Fibroblast of skin of right quadriceps (primary cell): Measurements from ENCODE around the gene ADAMTSL5.
"Not testable (repeated sequence)": the region's sequence is repeated elsewhere in the genome, so short reads cannot be mapped to it uniquely, and the experiment has no call there.

Experiments used
- DNase-seq: peaks from one replicate; pipeline ENCODE4 v3.0.0-alpha.2; 2013

ADAMTSL5 gene

DNA sequence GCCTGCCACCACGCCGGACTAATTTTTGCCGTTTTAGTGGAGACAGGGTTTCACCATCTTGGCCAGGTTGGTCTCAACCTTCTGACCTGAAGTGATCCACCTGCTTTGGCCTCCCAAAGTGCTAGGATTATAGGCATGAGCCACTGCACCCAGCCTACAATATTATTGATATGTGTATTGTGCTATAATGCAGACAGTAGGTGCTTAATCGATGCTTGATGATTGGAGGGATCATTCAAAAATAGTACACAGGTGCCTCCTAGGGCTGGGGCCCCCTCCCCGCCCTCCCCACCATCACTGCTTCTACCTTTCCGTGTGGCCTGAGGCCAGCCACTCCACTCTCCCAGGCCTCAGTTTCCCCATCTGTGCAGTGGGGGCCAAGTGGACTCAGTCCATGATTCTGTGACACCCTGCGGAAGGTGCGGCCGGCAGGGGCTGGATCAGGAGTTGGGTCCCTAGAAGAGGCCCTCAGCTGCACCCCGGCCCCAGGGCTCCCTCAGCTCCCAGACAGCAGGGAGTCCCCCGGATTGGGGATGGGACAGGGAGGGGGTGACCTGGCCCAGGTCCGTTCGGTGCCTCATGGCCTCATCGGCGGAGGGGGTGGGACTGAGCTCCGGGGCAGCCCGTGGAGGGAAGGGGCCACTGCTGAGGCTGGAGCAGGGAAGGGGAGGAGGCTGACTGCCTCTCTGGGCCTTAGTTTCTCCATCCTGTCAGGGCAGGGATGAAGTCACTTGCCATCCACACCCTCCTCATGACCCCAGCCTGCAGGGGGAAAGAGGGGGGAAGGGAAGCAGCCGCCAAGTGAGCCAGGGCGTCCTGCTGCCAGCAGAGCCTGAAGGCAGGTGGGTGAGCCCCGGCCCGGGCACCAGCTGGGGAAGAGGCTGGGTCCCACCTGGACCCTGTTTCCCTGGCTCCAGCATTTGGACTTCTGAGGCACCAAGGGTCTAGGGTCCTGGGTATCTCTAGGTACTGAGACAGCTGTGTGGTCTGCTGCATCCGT is 1.2 kb downstream of the ADAMTSL5 start:
- no peak for DNase-seq

DNA sequence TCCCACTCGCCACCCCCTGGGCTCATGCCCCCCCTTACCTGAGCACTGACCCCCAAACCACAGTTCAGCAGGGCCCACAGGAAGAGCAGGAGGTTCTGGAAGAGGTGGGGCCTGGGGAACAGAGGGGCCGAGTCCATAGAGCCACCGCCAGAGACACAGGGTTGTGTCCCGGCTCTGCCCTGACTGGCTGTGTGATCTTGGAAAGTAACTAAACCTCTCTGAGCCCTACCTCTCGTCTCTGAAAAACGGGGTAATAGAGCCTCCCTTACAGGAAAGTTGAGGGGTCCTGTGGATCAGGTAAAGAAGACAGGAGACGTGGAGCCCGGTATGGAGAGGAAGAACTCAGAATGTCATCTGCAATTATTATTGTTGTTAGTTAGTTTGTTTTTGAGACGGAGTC is 2.0 kb downstream of the ADAMTSL5 start:
- DNase-seq: no peak

DNA sequence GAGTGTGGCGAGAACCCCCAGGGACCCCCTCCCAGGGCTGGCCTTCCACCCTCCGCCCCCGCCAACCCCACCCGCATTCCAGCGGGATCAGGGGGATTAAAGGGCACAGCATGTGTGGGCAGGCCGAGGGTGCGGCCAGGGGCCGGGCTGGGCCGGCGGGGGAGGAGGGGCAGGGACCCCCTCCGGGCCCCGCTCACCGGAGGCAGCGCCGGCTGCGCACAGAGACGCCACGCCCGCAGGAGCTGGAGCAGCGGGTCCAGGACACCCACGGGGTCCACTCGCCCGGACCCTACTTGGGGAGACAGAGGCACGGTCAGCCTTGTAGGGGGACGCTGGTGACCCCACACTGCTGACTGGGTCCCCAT is 2.4 kb downstream of the ADAMTSL5 start:
- no peak for DNase-seq

DNA sequence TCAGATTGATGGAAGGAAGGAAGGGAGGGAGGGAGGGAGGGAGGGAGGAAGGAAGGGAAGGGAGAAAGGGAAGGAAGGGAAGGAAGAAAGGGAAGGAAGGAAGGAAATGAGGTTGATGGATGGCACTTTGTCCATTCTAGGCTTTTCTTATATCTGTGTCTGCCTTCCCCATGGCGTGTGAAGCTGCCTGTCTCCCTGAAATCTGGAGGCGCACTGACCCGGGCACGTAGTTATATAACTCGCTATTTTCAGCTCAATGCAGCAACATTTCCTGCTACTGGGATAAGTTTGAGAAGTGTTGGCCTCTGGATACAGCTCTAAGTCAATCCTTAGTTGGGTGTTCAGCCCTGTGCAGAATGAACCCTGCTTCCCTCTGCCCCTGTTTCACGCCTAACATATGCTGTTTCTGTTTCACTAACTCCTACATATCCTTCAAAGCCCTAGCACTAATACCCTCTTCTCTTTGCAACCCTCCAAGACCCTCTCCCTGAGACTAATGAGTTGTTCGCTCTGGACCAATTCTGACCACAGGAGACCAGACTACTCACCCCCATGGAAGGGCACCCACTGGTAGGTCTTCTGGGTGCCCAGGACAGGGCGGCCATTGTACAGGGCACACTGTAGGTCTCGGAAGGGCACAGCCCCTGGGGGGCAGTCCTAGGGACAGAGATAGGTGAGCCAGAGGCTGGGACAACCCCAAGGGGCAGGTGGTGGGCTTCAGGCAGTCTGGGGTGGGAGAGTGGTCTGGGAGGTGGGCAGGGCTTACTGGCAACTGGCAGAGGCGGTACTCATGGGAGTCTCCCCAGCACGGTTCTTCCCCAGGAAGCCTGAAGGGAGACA is 3.0 kb downstream of the ADAMTSL5 start:
- no peak for DNase-seq

DNA sequence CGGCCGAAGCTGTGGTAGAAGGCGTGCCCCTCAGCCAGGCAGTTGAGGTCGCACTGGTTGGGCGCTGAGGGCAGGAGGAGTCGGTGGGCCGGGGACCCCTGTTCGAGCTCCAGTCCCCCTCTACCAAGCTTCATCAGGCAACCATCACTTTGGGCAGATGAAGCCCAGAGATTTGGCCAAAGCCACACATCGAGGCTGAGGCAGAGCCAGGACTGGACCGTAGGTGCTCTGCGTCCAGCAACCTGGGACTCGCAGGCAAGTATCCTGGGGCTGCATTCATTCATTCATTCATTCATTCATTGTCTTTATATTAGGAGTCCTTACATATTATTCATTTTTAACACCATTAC is 4.3 kb downstream of the ADAMTSL5 start:
- no peak for DNase-seq

DNA sequence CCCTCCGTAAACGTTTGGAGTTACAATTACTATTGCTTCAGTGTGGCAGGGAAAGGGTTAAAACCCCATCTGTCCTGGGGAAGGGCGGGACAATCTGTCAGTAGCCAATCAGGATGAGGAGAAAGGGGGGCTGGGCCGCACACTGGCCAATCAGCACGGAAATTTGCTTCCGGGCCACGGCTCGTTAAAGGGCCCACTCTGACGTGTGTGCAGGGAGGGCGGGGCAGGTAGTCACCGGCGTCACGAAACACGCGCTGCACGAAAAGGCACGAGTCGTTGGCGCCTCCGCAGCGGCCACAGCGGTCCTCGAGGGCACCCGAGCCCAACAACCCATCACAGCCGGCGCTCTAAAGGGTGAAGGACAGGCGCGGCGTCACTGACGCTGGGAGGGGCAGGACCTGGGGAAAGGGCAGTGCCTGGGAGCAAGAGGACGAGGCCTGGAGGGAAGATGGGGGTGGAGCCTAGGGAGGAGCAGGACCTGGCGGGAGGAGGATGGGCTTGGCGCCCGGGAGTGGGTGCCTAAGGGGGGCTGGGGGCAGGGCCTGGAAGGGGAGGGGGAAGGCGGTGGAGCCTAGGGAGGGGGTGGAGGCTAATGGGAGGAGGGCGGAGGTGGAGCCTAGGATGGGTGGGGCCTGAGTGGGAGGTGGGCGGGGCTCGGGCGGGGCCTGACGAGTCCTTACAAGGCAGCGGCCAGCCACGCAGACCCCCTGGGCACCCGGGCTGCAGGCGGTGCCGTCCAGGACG is 4.9 kb downstream of the ADAMTSL5 start:
- peak; percentile 96 for DNase-seq

DNA sequence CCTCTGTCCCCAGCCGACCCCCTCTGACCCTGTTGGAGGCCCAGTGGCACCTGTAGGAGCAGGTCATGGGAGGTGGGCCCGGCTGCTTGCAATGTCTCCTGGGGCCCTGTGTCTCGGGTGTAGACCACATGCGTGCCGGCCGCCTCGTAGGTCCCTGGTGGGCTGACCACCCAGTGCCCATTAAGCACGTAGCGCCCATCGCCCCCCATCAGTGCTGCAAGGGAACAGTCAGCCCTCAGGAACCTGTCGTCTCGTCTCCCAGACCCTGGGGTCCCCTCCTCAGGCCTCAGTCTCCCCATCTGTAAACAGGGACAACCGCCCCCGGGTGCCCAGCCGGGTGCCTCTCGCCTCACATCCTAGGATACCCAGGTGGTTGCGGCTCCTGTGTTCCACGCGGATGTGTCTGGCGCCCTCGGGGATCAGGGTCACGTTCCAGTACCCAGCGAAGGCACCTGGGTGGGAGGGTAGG is 5.6 kb downstream of the ADAMTSL5 start:
- no peak for DNase-seq

DNA sequence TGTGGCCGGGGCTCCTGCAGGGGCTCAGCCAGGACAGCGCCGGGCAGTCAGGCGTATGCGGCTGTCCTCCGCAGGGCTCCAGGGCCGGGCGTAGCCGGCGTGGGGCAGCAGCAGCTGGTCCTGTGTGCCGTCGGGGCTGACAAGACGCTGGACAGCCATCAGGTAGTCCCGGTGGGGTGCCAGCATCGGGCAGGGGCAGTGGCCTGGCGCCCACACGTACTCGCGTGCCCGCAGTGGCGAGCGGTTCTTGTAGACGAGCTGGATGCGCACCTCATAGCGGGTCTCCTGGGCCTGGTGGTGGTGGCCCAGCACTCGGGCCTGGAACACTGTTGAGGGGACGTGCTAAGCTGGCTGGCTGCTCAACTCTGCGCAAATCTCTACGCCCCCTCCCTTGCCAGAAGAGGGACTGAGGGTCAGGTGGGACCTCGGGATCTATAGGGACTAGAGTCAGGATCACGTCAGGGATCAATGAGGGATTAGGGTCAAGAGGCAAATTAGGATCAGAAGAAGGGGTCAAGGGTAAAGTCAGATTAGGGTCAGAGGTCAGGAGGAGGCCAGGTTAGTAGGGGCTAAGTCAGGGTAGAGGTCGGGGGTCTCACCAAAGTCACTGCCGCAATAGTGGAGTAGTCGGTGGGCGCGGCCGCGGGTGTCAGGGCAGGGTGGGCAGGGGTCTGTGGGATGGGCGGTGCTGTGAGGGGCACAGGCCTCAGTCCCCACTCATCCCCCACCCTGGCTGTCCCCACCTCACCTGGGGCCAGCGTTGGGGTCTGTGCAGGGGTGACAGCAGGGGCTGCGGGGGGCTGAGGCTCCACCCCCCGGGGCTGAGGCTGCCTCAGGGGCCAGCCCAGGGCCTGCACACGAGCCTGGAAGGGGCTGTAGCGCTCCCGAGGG is 6.6 kb downstream of the ADAMTSL5 start:
- no peak for DNase-seq

DNA sequence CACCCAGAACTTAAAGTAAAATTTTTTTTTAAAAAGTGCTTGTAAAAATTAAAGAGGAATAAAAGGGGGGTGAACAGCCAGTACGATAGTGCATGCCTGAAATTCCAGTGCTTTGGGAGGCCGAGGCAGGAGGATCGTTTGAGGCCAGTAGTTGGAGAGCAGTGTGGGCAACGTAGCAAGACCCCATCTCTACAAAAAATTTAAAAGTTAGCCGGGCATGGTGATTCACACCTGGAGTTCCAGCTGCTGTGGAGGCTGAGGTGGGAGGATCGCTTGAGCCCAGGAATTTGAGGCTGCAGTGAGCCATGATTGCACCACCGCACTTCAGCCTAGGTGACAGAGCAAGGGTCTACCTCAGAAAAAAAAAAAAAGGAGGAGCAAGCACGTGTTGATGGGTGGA is 7.8 kb downstream of the ADAMTSL5 start:
- no peak for DNase-seq

DNA sequence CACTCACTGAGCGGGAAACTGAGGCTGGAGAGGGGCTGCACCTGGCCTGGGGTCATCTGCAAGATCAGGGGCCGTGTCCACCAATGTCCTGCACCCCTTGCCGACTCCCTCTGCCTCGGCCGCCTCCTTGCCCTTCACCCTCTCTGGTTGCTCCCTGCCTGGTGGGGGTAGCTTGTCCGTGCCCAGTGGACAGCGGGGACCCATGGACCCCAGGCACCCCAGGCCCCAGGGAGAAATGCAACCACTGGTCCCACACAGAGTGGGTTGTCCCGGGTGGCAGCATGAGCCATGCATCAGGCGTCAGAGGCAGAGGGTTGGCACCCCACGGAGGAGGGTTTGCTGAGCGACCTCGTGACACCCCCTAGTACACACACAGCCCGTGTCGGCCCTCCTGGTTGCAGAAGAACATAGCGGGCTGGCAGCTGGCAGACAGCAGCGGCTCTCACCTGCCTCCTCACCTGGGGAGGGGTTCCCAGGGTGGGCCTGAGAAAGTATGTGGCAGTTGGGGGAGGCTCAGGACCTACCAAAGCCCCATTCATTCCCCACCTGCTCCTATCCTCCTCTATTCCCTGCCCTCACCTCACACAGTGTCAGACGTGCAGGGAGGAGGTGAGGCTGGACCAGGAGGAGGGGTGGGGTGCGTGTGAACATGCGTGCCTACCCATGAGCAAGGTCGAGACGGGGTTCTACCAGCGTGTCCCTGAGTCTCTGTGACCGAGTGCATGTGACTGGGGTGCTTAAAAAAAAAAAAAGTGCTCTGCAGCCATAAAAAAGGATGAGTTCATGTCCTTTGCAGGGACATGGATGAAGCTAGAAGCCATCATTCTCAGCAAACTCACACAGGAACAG is 8.7 kb downstream of the ADAMTSL5 start:
- no peak for DNase-seq

DNA sequence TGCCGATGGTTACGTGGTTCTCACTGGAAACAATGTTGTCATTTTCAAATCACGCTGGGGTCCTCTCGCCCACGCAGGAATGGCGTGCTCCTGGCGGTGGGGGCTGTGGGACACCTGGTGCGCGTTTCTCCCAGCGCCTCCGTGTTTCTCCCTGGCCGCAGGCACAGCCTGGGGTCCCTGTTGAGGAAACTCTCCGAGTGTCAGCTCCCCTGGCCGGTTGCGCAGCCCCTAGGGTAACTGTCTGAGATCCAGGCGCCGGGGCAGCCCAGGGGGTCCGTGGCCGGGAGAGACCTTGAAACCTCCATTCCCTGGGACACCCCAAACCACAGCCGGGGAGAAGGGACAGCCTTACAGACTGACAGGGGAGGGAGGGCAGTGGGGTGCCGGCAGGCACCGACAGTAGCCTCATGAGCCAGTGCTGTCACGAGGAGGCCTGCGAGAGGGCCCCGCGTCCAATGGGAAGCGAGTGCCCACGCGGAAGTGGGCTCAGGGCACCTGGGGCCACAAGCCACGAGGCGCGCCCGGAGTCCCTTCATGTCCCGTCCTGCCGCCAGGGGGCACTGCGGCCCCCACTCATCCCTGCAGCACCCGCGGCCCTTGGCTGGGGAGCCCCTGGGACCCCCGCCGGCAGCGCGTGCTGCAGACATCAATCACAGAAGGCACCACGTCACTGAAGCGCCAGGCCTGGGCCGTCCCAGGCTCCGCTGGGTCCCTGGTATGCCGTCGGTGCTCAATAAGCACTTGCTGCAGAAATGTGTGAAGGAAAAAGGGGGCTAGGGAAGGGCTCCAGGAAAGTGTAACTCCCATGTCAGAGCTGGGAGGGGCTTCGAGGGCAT is 9.5 kb downstream of the ADAMTSL5 start:
- DNase-seq: peak; percentile 15

DNA sequence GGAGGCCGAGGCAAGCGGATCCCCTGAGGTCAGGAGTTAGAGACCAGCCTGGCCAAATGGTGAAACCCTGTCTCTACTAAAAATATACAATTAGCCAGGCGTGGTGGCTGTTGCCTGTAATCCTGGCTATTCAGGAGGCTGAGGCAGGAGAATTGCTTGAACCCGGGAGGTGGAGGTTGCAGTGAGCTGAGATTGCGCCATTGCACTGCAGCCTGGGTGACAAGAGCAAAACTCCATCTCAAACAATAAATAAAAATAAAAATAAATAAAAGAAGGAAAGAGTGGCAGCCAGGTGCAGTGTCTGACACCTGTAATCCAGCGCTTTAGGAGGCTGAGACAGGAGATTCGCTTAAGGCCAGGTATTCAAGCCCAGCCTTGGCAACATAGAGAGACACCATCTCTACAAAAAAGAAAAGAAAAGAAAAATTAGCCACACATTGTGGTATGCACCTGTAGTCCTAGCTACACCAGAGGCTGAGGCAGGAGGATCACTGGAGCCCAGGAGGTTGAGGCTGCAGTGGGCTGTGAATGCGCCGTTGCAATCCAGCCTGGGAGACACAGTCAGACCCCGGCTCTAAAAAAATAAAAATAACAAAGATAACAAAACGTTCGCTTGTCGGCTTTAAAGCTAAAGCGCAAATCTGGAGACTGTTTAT is 10.3 kb downstream of the ADAMTSL5 start:
- DNase-seq: no peak

DNA sequence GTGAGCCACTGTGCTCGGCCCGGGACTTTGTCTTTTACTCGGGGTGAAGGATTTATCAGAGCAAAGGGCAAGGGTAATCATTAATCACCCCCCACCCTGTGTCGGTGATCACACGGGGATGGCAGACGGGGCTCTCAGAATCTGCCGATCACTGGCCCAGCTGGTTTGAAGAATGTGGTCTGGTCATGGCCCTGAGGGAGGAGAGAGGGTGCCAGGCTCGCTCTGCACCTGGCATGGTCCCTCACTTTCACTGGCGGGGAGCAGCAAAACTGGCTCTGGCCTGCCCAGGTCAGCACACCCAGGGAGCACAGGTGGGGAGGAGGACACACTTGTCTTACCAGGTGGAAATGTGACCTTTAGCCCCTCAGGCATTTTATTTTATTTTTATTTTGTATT is 11.6 kb downstream of the ADAMTSL5 start:
- DNase-seq: no peak

DNA sequence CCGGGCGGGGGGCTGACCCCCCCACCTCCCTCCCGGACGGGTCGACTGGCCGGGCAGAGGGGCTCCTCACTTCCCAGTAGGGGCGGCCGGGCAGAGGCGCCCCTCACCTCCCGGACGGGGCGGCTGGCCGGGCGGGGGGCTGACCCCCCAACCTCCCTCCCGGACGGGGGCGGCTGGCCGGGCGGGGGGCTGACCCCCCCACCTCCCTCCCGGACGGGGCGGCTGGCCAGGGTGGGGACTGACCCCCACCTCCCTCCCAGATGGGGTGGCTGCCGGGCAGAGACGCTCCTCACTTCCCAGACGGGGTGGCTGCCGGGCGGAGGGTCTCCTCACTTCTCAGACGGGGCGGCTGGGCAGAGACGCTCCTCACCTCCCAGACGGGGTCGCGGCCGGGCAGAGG is 13.6 kb downstream of the ADAMTSL5 start:
- DNase-seq: not testable (repeated sequence)

DNA sequence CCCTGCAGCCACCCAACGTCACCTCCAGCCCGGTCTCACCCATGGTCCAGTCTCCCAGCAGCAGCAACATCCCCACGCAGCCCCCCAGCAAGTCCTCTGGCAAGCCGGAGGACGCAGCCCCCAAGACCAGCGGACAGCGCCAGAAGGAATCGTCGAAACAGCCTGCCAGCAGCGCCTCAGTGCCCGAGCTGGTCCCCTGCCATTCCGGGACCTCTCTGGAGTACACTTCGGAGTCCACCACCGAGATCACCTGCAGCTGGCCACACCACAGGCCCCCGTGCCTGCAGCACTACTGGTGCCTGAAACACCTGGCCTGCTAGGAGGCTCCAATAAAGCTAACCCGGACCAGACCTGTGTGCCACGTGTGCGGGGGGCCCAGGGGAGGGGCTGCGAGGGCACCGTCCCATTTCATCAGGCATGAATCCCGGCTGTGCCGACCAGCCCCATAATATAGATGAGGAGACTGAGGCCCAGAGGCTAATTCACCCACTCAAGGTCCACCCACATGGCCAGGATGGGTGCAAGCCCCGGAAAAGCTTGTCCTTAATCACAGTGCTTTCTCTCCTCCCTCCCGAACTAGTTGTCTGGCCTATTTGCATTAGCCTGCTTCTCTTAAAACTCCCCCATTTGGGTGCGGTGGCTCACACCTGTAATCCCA is 15.1 kb downstream of the ADAMTSL5 start:
- no peak for DNase-seq

DNA sequence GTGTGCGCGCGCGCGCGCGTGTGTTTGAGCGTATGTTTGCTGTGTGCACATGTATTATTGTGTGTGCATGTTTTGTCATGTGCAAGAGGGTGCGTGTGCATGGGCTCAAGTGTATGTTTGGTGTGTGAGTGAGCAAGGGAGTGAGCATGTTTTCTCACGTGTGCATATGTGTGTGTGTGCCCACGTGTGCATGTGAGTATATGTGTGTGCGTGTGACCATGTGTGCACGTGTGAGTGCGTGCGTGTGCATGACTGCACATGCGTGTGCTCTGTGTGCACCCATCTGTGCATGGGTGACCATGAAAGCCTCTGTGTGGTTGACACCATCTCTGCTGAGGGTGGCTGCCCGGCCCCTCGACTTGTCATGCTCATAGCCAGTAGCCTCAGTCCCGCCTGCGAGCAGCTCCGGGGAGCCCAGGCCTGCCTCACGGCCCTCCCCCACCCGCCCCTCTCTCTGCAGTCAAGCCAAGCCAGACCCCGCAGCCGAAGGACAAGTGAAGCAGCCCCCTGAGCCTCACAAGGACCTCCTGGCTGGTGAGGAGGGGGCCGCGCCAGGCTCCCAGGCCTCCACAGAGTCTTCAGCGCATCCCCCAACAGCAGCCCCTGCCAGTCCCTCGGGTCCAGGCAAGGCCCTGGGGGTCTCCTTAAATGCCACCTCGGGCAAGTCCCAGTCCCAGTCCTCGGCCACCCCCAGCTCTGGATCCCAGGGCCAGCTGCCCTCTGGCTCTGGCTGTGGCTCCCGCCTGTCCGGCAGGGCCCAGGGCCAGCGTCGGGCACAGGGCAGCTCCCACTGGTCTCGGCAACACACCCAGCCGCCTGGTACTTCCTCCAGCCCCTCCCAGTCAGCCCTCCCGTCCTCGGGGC is 15.9 kb downstream of the ADAMTSL5 start:
- DNase-seq: no peak

DNA sequence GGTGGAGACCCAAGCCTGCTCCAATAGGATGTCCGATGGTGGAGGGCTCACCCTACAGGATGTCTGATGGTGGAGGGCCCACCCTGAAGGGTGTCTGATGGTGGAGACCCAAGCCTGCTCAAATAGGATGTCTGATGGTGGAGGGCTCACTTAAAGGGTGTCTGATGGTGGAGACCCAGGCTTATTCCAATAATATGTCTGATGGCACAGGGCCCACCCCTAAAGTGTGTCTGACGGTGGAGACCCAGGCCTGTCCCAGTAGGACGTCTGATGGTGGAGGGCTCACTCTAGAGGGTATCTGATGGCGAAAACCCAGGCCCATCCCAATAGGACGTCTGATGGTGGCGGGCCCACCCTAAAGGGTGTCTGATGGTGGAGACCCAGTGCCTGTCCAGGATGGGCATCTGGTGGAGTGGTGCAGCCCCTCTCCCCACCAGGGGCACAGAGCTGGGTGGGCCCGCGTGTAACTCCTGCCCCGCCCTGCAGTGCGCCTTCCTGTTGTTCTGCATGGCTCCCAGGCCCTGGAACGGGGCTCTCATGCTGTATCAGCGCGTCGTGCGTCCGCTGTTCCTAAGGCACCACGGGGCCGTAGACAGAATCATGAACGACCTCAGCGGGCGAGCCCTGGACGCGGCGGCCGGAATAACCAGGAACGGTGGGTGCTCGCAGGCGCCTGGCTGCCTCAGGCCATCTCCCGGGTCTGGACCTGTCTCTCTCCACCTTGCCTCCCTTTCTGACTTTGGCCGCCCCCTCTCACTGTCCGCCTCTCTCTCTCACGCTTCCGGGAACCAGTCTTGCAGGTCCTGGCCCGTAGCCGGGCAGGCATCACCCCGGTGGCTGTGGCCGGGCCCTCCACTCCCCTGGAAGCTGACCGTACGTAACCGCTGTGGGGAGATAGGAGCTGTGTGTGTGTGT is 16.8 kb downstream of the ADAMTSL5 start:
- no peak for DNase-seq
